Measurements from ENCODE around the gene CXXC4.

DNA sequence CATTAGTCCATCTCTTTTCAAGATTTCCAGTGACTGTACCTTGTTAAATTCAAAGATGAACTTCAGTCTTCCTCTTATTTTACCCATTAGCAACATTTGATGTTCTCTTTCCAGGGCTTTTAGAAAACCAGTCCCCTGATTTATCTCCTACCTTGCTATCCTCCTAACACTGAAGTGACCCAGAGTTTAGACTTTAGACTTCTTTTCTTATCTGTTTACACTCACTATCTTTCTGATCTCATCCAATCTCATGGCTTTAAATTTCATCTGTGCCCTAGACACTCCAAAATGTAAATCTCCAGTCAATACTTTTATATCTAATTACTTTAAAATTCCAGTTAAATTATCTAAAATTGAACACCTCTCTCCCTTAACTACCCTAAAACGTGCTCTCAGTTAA is 13.5 kb upstream of the CXXC4 start:
- TF ChIP-seq, protein P1, sequence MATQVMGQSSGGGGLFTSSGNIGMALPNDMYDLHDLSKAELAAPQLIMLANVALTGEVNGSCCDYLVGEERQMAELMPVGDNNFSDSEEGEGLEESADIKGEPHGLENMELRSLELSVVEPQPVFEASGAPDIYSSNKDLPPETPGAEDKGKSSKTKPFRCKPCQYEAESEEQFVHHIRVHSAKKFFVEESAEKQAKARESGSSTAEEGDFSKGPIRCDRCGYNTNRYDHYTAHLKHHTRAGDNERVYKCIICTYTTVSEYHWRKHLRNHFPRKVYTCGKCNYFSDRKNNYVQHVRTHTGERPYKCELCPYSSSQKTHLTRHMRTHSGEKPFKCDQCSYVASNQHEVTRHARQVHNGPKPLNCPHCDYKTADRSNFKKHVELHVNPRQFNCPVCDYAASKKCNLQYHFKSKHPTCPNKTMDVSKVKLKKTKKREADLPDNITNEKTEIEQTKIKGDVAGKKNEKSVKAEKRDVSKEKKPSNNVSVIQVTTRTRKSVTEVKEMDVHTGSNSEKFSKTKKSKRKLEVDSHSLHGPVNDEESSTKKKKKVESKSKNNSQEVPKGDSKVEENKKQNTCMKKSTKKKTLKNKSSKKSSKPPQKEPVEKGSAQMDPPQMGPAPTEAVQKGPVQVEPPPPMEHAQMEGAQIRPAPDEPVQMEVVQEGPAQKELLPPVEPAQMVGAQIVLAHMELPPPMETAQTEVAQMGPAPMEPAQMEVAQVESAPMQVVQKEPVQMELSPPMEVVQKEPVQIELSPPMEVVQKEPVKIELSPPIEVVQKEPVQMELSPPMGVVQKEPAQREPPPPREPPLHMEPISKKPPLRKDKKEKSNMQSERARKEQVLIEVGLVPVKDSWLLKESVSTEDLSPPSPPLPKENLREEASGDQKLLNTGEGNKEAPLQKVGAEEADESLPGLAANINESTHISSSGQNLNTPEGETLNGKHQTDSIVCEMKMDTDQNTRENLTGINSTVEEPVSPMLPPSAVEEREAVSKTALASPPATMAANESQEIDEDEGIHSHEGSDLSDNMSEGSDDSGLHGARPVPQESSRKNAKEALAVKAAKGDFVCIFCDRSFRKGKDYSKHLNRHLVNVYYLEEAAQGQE (IDR thresholded peaks at IDR 0.05; ENCODE audit: unreplicated experiment) = no peak
- TF ChIP-seq ZNF114 (CRISPR knock-in tag; IDR thresholded peaks at IDR 0.05) (no peak), POLR2AphosphoS5 (IDR thresholded peaks at IDR 0.05; ENCODE audit: low read depth) (no peak), EZH2 (IDR thresholded peaks at IDR 0.05; ENCODE audit: low read depth, unreplicated experiment) (no peak), CREB1 (CRISPR knock-in tag; IDR thresholded peaks at IDR 0.05; ENCODE audit: low read depth) (no peak), EZH2phosphoT487 (IDR thresholded peaks at IDR 0.05; ENCODE audit: unreplicated experiment) (no peak)
- TF ChIP-seq, protein P2, sequence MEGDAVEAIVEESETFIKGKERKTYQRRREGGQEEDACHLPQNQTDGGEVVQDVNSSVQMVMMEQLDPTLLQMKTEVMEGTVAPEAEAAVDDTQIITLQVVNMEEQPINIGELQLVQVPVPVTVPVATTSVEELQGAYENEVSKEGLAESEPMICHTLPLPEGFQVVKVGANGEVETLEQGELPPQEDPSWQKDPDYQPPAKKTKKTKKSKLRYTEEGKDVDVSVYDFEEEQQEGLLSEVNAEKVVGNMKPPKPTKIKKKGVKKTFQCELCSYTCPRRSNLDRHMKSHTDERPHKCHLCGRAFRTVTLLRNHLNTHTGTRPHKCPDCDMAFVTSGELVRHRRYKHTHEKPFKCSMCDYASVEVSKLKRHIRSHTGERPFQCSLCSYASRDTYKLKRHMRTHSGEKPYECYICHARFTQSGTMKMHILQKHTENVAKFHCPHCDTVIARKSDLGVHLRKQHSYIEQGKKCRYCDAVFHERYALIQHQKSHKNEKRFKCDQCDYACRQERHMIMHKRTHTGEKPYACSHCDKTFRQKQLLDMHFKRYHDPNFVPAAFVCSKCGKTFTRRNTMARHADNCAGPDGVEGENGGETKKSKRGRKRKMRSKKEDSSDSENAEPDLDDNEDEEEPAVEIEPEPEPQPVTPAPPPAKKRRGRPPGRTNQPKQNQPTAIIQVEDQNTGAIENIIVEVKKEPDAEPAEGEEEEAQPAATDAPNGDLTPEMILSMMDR (conservative IDR thresholded peaks at IDR 0.05; ENCODE audit: low read depth in 2 of 2) = no peak
